Measurements from ENCODE around the gene EFCAB13. TPM values are rescaled to one million over a fixed set of nuclear protein-coding genes. Genes with fewer than 3 reads are reported as not detected.
"Not testable (repeated sequence)": the region's sequence is repeated elsewhere in the genome, so short reads cannot be mapped to it uniquely, and the experiment has no call there.

Gene EFCAB13
- total and polyA plus RNA-seq, 9 donors: 1.5 to 6.9 (median 3.4) TPM

GRCh38 chr17:47373002-47373401, 49.2 kb downstream of the EFCAB13 start:
- no CpG with 5 or more reads among the region's 1 CpG for WGBS (ENCODE audit: insufficient coverage)
- DNase-seq: no peak
- no peaks in the 10 kb centered on the region for H3K27me3 ChIP-seq (ENCODE audit: control insufficient read depth, insufficient read depth, low read length)
- peaks cover 2% of the 10 kb centered on the region for H3K9me3 ChIP-seq (replicated peaks; ENCODE audit: control insufficient read depth, low read depth, low read length)
- H3K4me3 ChIP-seq (ENCODE audit: low read length): no peak overlapping the region
- H3K36me3 ChIP-seq (ENCODE audit: control insufficient read depth, insufficient read depth, low read length): no peaks in the 10 kb centered on the region
- no peaks in the 10 kb centered on the region for H3K4me1 ChIP-seq (ENCODE audit: control insufficient read depth, insufficient read depth, low read length)
- no peak overlapping the region for H3K27ac ChIP-seq (ENCODE audit: low read length)

- no peak overlapping the region for H3K27ac ChIP-seq (ENCODE audit: low read length)
- no CpG with 5 or more reads among the region's 1 CpG for WGBS (ENCODE audit: insufficient coverage)
- H3K9me3 ChIP-seq (replicated peaks; ENCODE audit: control insufficient read depth, low read depth, low read length): peaks cover 2% of the 10 kb centered on the region
- H3K36me3 ChIP-seq (ENCODE audit: control insufficient read depth, insufficient read depth, low read length): no peaks in the 10 kb centered on the region
- no peaks in the 10 kb centered on the region for H3K4me1 ChIP-seq (ENCODE audit: control insufficient read depth, insufficient read depth, low read length)
- DNase-seq: no peak
- H3K4me3 ChIP-seq (ENCODE audit: low read length): no peak overlapping the region
- H3K27me3 ChIP-seq (ENCODE audit: control insufficient read depth, insufficient read depth, low read length): no peaks in the 10 kb centered on the region
Measured at GRCh38 chr17:47376247-47376646, 52.5 kb downstream of the EFCAB13 start.

- Histone ChIP-seq H3K36me3 (ENCODE audit: control insufficient read depth, insufficient read depth, low read length) (peaks cover 2% of the 10 kb centered on the region), H3K27ac (ENCODE audit: low read length) (no peak overlapping the region), H3K4me3 (ENCODE audit: low read length) (no peak overlapping the region), H3K4me1 (ENCODE audit: control insufficient read depth, insufficient read depth, low read length) (no peaks in the 10 kb centered on the region), H3K27me3 (ENCODE audit: control insufficient read depth, insufficient read depth, low read length) (no peaks in the 10 kb centered on the region), H3K9me3 (replicated peaks; ENCODE audit: control insufficient read depth, low read depth, low read length) (peaks cover 3% of the 10 kb centered on the region)
- no peak for DNase-seq
Measured at GRCh38 chr17:47388825-47389224, 65.1 kb downstream of the EFCAB13 start.

- not testable (repeated sequence) for H3K4me3 ChIP-seq (ENCODE audit: low read length); H3K27ac ChIP-seq (ENCODE audit: low read length); H3K36me3 ChIP-seq (ENCODE audit: control insufficient read depth, insufficient read depth, low read length); DNase-seq; H3K9me3 ChIP-seq (replicated peaks; ENCODE audit: control insufficient read depth, low read depth, low read length); H3K4me1 ChIP-seq (ENCODE audit: control insufficient read depth, insufficient read depth, low read length); H3K27me3 ChIP-seq (ENCODE audit: control insufficient read depth, insufficient read depth, low read length)
- 98% methylated on average over 10 of the region's 49 CpGs for WGBS (ENCODE audit: insufficient coverage)
Measured at GRCh38 chr17:47397532-47398128, 73.9 kb downstream of the EFCAB13 start.

- no CpG with 5 or more reads among the region's 1 CpG for WGBS (ENCODE audit: insufficient coverage)
- no peak overlapping the region for H3K27ac ChIP-seq (ENCODE audit: low read length)
- no peak for DNase-seq
Measured at GRCh38 chr17:47400333-47400732, 76.6 kb downstream of the EFCAB13 start.

GRCh38 chr17:47401100-47401499, 77.3 kb downstream of the EFCAB13 start:
- no peak for DNase-seq
- Histone ChIP-seq H3K4me1 (ENCODE audit: control insufficient read depth, insufficient read depth, low read length) (no peaks in the 10 kb centered on the region), H3K27me3 (ENCODE audit: control insufficient read depth, insufficient read depth, low read length) (no peaks in the 10 kb centered on the region), H3K9me3 (replicated peaks; ENCODE audit: control insufficient read depth, low read depth, low read length) (no peaks in the 10 kb centered on the region), H3K27ac (ENCODE audit: low read length) (no peak overlapping the region), H3K4me3 (ENCODE audit: low read length) (no peak overlapping the region), H3K36me3 (ENCODE audit: control insufficient read depth, insufficient read depth, low read length) (no peaks in the 10 kb centered on the region)
- WGBS (ENCODE audit: insufficient coverage): no CpG with 5 or more reads among the region's 2 CpGs

More at GRCh38 chr17:47400333-47400732, 76.6 kb downstream of the EFCAB13 start:
- no peaks in the 10 kb centered on the region for H3K4me1 ChIP-seq (ENCODE audit: control insufficient read depth, insufficient read depth, low read length)
- H3K4me3 ChIP-seq (ENCODE audit: low read length): no peak overlapping the region
- H3K27me3 ChIP-seq (ENCODE audit: control insufficient read depth, insufficient read depth, low read length): no peaks in the 10 kb centered on the region
- H3K9me3 ChIP-seq (replicated peaks; ENCODE audit: control insufficient read depth, low read depth, low read length): no peaks in the 10 kb centered on the region
- no peaks in the 10 kb centered on the region for H3K36me3 ChIP-seq (ENCODE audit: control insufficient read depth, insufficient read depth, low read length)

GRCh38 chr17:47404006-47404405, 80.3 kb downstream of the EFCAB13 start:
- Histone ChIP-seq H3K27me3 (ENCODE audit: control insufficient read depth, insufficient read depth, low read length) (no peaks in the 10 kb centered on the region), H3K27ac (ENCODE audit: low read length) (no peak overlapping the region), H3K4me3 (ENCODE audit: low read length) (no peak overlapping the region), H3K4me1 (ENCODE audit: control insufficient read depth, insufficient read depth, low read length) (no peaks in the 10 kb centered on the region), H3K36me3 (ENCODE audit: control insufficient read depth, insufficient read depth, low read length) (no peaks in the 10 kb centered on the region), H3K9me3 (replicated peaks; ENCODE audit: control insufficient read depth, low read depth, low read length) (no peaks in the 10 kb centered on the region)
- WGBS (ENCODE audit: insufficient coverage): no CpG with 5 or more reads among the region's 3 CpGs
- DNase-seq: no peak

GRCh38 chr17:47404875-47405274, 81.1 kb downstream of the EFCAB13 start:
- H3K27me3 ChIP-seq (ENCODE audit: control insufficient read depth, insufficient read depth, low read length): no peaks in the 10 kb centered on the region
- H3K4me1 ChIP-seq (ENCODE audit: control insufficient read depth, insufficient read depth, low read length): no peaks in the 10 kb centered on the region
- no peak for DNase-seq

GRCh38 chr17:47413872-47414271, 90.1 kb downstream of the EFCAB13 start:
- Histone ChIP-seq H3K27me3 (ENCODE audit: control insufficient read depth, insufficient read depth, low read length) (no peaks in the 10 kb centered on the region), H3K36me3 (ENCODE audit: control insufficient read depth, insufficient read depth, low read length) (no peaks in the 10 kb centered on the region), H3K4me1 (ENCODE audit: control insufficient read depth, insufficient read depth, low read length) (no peaks in the 10 kb centered on the region), H3K27ac (ENCODE audit: low read length) (no peak overlapping the region), H3K4me3 (ENCODE audit: low read length) (no peak overlapping the region), H3K9me3 (replicated peaks; ENCODE audit: control insufficient read depth, low read depth, low read length) (no peaks in the 10 kb centered on the region)
- no peak for DNase-seq
- WGBS (ENCODE audit: insufficient coverage): no CpG with 5 or more reads among the region's 3 CpGs

More at GRCh38 chr17:47404875-47405274, 81.1 kb downstream of the EFCAB13 start:
- no peak overlapping the region for H3K4me3 ChIP-seq (ENCODE audit: low read length)
- H3K9me3 ChIP-seq (replicated peaks; ENCODE audit: control insufficient read depth, low read depth, low read length): no peaks in the 10 kb centered on the region
- H3K36me3 ChIP-seq (ENCODE audit: control insufficient read depth, insufficient read depth, low read length): no peaks in the 10 kb centered on the region
- H3K27ac ChIP-seq (ENCODE audit: low read length): no peak overlapping the region

GRCh38 chr17:47414612-47415011, 90.9 kb downstream of the EFCAB13 start:
- H3K27me3 ChIP-seq (ENCODE audit: control insufficient read depth, insufficient read depth, low read length): no peaks in the 10 kb centered on the region
- DNase-seq: no peak
- no CpG with 5 or more reads among the region's 1 CpG for WGBS (ENCODE audit: insufficient coverage)
- no peaks in the 10 kb centered on the region for H3K9me3 ChIP-seq (replicated peaks; ENCODE audit: control insufficient read depth, low read depth, low read length)
- H3K4me3 ChIP-seq (ENCODE audit: low read length): no peak overlapping the region
- no peaks in the 10 kb centered on the region for H3K4me1 ChIP-seq (ENCODE audit: control insufficient read depth, insufficient read depth, low read length)
- no peak overlapping the region for H3K27ac ChIP-seq (ENCODE audit: low read length)
- no peaks in the 10 kb centered on the region for H3K36me3 ChIP-seq (ENCODE audit: control insufficient read depth, insufficient read depth, low read length)

Data from muscle of leg (tissue), 11 donors.